AML-193 (cell line): ENCODE results near the gene ST3GAL4.

ENCODE experiments used
- DNase-seq, 2 experiments: peaks; one replicate each; lab custom pipeline; 2025; lab: John Stamatoyannopoulos, UW

Gene ST3GAL4

DNA sequence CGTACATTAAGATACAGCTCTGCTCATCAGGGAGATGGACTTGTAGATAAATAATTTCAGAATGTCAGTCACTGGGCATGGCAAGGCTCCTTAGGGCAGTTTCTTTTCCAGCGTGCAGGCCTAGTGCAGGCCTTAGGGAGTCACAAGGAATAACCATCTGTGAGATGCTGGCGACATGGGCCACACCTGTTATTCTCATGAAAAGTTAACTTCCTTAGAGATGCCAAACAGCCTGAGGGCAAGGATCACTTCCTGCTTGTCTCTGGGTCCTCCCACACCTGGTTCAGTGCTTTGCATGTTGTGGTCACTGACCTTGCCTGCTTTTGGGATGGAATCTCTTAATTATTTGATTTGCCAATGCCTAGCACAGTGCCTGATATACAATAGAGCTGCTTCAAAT is 70.6 kb downstream of the ST3GAL4 start:
- DNase-seq, result no peak

DNA sequence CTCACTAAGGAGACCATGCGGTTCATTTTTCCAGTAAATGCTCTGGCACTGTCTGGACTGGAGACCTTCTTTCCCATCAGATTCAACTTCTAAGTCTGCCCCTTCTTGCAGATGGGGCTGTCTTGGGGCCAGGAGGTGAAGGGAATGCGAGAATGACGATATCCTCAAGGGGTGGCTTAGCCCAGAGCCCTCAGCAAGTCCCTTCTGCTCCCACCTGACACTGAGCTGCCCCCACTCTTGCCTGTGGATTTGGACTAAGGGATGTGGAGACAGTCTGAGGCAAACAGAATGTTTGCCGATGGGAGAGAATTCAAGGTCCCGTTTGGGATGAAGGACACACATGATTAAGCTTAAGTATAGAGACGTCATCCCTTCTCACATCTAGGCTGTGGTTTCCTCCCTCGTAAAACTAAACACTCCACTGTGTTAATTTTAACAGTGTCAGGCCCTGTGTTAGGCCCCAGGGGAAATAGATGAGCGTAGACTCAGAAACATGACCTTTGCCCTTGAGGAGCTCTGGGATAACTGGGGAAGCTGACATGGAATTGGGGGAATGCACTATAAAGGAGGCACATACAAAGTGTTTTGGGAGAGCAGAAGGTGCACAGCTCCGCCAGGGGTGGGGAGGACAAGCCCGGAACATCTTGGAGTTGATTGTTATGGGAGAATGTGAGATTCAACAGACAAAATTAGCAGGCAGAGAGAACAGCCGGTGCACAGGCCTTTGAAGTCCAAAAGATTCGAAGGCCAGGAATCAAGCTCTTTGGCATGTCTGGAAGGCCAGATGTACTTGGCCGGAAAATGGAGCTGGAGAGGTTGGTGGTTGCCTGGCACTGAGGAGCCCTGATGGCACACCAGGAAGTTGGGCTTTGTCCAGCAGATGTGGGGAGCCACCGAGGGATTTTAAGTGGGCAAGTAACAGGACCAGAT is 71.6 kb downstream of the ST3GAL4 start:
- no peak for DNase-seq

DNA sequence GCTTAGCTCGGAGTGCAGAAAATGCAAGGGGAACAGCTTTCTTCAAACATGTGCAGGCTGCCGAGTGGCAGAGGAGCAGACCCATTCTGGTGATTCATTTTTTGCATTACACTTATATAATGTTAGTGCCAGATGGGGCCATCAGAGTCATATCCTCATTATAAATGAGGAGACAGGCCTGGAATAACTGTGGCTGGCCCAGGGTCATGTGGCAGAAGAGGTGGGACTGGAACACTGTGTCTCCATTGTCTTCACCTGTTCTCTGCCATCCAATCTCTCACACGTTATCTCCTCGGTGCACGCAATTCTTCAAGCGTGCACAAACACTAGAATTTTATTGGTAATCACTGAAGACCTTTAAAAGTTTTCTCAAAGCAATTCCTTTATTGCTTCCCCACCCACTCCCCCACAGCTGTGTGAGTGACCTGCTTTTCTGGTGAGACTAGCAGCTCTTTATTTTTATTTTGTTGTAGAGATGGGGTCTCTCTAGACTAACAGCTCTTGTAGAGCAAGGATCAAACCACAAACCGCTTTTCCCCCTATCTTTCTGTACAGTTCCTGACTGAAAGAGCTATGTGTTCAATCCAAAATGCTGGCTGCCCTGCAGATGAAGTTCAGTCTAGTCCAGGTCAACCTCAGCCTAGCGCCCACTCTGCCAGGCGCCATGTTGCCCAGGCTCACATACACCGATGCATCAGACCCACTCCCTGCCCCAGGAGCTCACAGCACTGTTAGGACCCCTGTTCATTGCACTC is 75.3 kb downstream of the ST3GAL4 start:
- no peak for DNase-seq

DNA sequence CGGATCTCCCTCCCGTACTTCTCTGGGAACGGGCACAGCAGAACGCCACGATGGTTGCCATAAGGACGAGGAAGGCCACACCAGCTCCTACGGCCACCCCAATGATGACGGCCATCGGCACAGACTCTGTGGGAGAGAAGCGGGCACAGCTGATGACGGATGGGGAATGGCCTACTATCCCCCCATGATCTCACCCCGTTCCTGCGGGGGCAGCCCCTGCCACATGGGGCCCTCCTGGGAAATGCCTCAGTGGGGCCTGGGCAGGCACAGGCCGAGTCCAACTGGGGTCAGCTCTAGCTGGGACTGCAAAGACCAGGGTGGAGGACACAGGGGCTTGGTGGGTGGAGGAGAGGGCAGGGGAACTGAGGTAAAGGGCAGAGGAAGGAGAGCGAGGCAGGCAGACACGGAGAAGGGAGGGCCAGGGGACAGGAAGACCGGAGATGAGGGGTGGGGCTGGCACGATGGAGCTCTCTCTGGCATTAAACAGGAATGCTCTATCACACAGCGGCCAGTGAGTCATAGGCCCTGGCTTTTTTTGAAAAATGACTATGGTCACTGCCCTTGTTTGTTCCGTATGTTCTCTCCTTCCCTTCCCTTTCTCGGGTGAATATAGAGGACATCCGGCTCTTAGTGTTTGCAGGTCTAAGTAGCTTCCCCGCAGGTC is 76.0 kb downstream of the ST3GAL4 start:
- DNase-seq, result no peak

DNA sequence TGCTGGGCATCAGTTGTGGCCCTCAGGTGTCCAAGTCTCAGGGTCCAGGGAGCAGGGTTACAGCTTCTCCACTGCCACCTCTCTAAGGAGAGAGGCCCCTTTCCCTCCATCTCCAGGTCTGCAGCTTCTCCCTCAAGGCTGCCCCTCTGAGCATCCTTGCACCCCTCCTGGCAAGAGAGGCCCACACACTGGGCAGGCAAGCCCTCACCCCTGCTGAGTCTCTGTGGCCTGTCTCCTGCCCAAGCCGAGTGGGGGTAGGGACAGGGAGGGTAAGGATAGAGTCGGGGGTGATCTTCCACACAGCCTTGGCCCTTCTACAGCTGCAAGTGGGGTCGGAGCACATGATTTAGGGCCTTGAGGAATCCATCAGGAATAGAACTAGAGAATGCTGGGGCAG is 76.6 kb downstream of the ST3GAL4 start:
- DNase-seq, result no peak

DNA sequence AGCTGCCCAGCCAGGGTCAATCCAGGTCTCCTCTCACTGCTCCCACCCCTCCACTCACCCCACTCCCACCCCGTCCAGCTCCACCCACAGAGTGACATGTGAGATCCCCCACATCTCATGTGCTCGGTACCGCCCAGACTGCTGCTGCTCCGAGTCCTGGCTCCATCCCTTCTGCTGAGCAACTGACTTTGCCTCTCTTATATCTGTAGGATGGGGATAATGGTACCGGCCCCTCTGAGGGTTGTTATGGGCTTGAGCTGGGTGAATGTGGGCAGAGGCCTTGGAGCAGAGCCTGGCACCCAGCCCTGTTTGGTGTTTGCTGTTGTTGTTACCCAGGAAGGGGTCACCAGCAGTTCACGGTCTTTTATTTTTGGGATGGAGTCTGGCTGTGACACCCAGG is 77.0 kb downstream of the ST3GAL4 start:
- DNase-seq, result no peak

DNA sequence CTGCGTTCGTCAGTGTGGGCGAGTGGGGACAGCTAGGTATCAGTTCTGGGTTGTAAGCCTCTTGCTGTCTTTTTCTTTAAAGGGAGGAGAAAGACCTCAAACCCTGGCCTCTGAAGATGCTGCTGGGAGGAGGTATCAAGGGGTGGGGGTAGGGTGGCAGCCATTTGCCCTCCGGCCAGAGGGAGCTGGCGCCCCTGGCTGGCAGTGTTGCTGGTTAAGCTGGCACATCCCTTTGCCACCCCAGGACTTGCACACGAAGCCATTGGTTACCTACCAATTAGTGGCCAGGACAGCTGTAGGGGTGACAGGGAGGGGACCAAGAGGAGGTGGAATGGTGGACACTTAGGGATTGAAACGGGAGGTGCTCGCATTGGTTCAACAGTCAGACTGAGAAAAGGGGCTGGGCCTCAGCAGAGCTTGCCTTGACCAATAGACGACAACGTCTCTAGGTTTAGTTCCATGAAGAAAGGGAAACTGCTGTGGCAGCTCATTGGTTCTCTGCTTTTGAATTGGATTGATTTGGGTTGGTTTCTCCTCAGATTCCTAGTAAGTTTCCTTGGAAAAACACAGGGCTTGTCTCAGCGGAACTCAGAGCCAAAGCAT is 77.9 kb downstream of the ST3GAL4 start:
- DNase-seq, result no peak

DNA sequence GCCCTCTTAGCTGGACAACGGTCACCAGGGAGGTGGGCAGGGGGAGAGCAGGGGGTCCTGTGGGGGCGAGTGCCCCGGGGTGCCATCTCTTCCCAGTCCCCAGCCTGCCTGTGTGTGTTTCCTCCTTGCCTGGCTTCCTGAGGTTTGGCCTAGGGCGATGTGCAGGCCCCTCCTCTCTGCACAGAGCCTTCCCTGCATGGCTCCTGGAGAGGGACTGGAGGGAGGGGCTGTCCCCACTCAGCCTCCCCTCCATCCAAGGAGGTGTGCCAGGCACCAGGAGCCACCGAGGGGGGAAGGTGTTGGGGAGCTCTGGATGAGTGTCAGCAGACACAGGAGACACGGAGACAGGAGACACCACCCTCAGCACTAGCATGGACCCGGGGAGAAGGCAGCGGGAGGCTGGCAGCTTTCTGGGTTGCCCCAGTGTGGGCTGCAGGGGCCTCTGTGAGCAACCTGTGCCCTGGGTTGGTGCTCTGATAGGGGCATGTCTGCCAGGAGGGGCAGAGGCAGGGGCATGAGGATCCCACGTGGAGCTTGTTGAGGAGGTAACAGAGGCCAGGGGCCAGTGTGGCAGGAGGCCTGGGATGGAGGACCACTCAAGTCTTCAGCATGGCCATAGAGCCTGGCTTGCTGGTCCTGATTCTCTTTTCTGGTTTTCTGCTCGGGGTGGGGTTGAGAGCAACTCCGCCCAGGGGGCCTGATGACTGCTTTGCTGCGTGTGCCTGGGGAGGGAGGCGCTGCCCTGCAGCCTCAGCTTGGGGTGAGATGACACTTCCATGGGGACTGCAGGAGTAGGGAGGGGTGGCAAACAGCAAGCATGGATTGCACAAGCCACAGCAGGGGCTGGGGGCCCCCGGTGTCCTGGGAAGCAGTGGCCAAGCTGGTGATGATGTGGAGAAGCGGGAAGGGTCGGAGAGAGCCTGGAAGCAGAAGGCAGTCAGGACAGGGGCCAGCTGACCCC is 78.8 kb downstream of the ST3GAL4 start:
- DNase-seq, result no peak

DNA sequence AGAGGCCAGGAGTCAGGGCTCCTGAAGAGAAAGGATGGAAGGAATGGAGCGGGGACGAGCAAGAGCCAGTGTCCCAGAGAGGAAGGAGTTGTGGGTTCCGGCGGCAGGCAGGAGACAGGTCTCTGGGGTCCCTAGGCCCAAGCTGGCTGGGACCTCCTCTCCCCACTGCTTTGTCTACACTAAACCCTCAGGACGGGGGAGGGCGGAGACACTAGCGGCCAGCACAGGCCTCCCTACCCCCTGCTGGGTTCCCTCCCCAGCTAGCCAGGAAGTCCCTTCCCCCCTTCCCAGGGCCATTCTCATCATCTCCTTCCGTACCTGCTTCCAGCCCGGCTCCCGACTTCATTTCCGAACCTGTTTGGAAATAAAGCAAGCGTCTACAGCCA is 79.5 kb downstream of the ST3GAL4 start:
- DNase-seq, result no peak

DNA sequence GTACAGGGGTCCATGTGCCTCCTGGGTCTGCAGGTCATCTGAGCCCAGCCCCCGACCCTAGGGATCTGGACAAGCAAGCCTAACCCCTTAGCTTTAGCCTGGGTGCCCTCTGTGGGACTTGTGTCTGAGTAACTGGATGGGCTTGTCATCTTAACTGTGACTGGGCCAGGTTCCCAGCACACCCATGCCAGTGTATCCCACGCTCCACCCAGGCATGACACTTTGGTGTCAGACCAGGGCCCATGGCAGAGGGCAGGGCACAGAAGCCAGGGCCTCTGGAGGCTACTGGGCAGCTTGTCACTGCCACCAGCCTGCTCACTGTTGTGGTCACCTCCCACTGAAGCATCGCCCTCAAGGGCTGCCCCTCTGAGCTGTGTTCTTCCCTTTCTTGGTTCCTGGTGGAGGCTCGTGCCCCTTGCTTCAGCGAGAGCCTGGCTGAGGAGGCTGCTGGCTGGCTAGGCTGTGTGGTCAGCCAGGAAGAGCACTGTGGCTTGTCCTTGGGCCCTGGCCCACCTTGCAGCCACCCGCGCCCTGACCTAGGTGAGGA is 80.8 kb downstream of the ST3GAL4 start:
- no peak for DNase-seq

DNA sequence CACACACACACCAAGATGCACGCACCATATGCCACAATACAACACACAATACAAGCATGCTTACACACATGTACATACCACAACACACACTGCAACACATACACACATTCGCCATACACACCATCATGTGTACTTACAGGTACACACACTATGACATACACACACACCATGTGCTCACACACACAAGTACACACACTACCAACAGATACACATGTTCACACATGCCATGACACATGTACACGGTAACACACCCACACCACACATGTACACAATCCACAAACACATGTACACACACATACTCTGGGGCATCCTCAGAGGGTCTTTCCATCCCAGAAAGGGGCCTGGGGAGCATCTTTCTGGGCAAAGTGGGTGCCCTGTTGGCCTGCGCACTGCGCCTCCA is 82.2 kb downstream of the ST3GAL4 start:
- DNase-seq, result no peak

DNA sequence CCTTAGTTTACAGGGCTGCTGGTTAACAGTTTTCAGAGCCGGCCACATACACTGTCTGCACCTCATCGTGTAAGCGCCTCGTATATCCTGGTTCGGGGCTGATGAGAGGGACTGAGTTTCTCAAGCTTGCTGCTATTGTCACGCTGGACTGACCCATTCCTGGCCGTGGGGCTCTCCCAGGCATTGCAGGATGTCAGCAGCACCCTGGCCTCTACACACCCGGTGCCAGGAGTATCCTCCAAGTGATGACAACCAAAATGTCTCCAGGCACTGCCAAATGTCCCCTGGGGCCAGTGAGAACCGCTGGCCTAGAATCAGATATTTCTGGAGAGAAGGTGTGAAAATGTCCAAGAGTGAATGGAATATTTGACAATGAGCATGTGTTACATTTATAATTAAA is 82.8 kb downstream of the ST3GAL4 start:
- no peak for DNase-seq

DNA sequence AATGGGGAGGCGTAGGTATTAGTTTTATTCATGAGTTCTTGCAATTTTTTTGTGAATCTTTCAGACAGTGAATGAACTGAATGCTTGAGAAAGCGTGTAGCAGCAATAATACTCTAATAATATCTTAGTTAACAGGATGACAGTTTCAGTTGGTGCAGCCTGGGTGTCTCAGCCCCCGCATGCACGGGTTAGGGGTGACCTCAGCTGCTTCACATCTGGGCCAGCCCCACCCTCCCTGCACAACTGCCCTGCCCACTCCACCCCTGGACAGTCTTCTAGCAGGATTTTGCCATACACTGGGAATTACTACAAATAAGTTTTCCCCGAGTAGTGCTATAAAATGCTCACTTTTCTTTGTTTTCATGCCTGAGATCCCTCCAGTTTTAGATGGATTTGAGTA is 83.2 kb downstream of the ST3GAL4 start:
- DNase-seq, result no peak

DNA sequence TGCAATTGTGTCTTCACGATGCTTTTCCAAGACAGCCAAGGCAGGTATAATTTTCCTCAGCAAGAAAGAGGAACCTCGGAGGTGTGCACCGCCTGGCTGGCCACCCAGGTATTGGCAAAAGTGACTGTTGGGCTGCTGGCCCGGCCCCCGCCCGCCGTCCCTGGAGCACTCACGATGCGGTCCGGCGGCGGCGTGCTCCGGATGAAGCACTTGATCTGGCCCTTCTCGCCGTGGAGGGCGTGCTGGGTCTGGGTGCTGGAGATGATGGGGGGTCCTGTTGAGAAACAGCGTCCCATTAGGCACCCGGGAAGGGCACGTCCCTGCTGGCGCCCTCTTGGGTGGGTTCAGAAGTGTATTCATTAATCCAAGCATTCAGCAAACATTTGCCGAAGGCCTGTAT is 84.8 kb downstream of the ST3GAL4 start:
- no peak for DNase-seq

DNA sequence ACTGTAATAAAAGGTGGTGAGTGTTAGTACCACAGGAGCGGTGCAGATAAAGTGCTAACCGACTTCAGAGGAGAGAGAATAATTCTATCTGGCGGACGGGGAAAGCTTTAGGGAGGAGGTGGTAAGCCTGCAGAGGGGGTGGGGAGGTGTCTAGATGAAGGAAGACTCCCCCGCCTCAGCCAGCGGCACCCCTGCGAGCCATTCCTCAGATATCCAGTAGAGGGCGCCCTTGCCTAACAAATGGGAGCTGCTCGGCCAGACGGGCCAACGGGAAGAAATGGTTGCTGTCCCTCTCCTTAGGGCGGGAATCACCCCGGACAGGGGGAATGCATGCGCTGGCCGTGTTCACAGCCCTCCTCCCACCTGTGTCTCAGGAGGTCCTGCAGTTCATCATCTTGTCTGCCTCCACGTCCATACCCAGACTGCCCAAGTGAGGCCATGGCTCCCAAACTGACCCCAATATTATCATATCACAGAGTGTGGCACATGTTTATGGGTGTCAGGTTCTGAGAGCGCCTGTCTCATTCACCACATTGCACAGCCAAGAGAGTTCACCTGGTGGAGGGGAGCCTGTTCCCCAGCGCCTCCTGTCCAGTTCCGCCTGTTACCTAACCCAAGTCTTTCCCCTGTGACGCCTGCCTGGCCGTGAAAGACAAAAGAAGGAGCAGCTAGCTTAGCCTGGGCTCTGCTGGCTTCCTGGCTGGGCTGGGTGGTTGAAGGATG is 85.5 kb downstream of the ST3GAL4 start:
- DNase-seq, result peak; percentile 60 to 66

DNA sequence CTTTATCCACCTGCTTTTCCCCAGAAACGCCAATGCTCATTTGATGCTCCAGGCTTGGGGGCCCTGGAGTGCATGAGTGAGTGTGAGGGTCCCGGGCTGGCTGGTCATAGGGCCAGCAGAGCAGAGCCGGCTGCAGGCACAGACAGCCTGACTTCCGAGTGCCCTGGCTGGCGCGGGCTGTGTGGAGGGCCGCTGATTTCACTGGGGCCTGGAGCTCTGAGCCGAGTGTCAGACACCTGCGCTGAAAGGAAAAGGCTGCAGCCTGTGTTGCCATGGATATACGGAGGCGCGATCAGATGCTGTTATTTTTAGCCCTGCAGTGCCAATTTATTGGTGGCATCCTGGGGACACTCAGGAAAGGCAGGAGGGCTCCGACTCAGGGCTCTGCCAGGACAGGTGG is 87.6 kb downstream of the ST3GAL4 start:
- DNase-seq, result no peak

DNA sequence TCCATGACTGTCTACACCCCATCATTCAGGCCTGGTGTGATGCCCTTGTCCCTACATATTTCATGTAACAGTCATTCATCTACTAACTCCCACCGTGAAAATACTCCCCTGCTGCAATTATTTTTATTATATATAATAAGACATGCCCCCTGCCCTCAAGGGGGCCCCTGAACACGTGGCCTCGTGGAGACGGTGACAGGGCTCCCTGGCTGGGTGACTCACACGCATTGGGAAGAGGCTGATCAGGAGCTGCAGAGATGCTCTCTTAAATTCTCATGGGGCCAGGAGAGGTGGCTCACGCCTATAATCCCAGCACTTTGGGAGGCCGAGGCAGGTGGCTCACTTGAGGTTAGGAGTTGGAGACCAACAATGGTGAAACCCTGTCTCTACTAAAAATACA is 88.6 kb downstream of the ST3GAL4 start:
- no peak for DNase-seq

DNA sequence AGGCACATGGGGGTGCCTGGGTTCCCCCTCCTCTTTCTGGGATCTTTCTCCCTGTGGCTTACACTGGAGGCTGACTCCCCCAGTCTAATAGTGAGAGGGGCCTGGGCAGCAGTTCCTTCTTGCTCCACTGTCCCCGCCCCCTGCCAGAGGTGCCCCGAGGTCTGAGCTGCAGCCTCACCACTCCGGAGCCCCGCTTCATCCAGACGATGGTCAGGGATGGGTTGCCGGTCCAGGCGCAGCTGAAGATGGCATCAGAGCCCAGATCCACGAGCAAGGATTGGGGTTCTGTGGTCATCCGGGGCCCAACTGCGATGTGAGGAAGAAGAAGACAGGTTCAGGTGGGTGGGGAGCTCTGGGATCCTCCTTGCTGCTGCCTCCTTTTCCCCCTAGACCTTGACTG is 91.1 kb downstream of the ST3GAL4 start:
- DNase-seq, result no peak

DNA sequence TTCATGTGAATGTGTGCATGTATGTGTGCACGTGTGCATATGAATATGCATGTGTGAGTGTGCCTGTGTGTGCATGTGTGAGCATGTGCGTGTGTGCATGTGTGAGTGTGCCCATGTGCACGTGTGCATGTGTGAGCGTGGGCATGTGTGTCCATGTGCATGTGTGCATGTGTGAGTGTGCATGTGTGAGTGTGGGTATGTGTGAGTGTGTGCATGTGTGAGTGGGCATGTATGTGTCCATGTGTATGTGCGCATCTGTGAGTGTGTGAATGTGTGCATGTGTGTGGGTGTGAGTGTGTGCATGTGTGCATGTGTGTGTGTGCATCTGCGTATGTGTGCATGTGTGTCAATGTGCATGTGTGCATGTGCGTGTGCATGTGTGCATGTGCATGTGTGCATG is 94.7 kb downstream of the ST3GAL4 start:
- DNase-seq, result no peak

DNA sequence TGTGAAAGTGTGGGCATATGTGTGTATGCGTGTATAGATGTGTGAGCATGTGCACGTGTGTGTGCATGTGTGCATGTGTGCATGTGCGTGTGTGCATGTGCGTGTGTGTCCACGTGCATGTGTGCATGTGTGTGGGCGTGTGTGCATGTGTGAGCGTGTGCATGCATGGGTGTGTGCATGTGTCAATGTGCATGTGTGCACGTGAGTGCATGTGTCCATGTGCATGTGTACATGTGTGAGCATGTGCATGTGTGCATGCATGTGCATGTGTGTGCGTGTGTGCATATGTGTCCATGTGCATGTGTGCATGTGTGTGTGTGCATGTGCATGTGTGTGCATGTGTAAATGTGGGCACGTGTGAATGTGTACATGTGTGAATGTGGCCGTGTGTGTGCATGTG is 95.3 kb downstream of the ST3GAL4 start:
- no peak for DNase-seq
